GM08714 (cell line): Measurements from ENCODE around the gene SIGLEC8.
"Not testable (repeated sequence)": the region's sequence is repeated elsewhere in the genome, so short reads cannot be mapped to it uniquely, and the experiment has no call there.

ENCODE experiments used
- H3K4me3 ChIP-seq: fragments of 200-500 bp; sonication (Bioruptor generic); 2 replicates; pipeline ENCODE4 v1.5.1; 2014; ENCODE audit warnings: mild to moderate bottlenecking, low read length, inconsistent platforms
- ZNF274 ChIP-seq: IDR thresholded peaks from 2 replicates; pipeline ENCODE4 v1.6.1; 2012; ENCODE audit warnings: mild to moderate bottlenecking, low read depth, low read length

Gene SIGLEC8

GRCh38 chr19:51480590-51480989 lies 22.3 kb upstream of the SIGLEC8 start:
- no peak for TF ChIP-seq ZNF274
- no peak overlapping the region for H3K4me3 ChIP-seq

- no peak for TF ChIP-seq ZNF274
- H3K4me3 ChIP-seq = no peak overlapping the region
Observed at GRCh38 chr19:51479531-51480331, 21.5 kb upstream of the SIGLEC8 start.

DNA sequence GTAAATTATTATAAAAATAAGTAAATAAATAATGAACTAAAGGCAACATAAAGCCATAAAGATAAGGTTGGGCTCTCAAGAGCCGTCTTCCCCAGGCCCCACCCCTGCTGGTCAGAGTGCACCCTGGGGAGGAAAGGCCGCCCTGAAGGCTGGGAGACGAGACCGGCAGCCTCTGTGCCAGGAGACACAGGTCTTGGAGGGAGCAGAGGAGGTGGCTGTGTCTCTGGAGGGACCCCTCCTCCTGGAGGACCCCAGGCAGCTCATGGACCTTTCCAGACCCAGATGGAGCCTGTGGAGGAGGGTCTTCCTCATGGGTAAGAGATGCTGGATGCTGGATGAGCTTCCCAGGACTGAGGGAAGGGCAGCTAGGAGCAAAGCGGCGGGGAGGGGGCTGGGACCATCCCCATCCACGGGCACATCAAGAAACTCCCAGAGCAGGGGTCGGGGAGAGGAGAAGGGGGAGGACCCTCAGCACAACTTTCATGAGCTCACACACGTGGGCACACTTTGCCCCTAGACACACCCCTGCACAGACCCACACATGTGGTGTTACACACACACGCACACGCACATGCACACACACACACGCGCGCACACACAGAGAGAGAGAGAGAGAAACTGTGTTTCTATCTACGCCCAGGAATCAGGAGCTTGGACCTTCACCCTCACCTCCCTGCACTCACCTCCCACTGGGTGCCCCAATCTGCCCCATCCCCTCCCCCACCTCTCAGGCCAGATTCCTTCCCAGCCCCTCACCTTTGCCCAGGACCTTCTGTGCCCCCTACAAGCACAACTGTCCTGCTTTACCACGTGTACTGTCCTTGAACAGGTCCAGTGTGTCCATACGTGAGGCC lies 20.4 kb upstream of the SIGLEC8 start, which contains the start of gene CEACAM18:
TSS of gene CEACAM18 (plus strand) at position 159 of the 854 bp plus-strand sequence.
- H3K4me3 ChIP-seq = no peak within 1 kb of the TSS
- TF ChIP-seq ZNF274 = no peak

DNA sequence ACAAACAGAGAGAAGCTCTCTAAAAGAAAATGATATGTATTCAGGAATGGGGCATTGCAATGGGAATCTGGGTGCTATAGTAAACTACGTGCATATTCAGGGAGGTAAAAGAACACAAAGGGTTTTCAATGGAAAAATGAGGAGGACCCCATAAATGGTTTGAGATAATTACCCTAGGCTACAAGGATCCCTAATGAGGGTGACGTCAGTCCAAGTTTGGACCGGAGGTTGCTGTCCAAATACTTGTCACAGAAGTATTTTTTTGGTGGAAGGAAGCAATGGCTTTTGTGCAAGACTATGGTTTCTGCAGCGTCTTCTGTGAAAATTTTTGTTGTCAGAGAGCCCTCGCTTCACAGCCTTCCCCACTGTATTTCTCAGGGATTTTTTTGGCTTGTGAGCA lies 19.1 kb upstream of the SIGLEC8 start:
- no peak for TF ChIP-seq ZNF274
- H3K4me3 ChIP-seq = no peak overlapping the region

DNA sequence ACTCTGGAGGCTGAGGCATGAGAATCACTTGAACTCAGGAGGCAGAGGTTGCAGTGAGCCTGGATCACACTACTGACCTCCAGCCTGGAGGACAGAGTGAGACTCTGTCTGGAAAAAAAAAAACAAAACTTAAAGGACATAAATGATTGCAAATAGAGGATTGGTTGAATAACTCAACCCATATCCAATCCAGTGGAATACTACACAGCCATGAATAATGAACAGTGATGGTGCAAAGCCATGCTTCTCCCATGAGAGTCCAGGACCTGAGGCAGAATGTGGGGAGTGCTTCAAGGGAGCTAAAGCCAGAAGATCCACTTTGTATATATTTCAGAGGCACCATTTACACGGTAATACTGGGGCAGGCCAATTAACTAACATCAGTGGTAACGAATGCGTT lies 17.9 kb upstream of the SIGLEC8 start:
- no peak overlapping the region for H3K4me3 ChIP-seq
- TF ChIP-seq ZNF274 = no peak

DNA sequence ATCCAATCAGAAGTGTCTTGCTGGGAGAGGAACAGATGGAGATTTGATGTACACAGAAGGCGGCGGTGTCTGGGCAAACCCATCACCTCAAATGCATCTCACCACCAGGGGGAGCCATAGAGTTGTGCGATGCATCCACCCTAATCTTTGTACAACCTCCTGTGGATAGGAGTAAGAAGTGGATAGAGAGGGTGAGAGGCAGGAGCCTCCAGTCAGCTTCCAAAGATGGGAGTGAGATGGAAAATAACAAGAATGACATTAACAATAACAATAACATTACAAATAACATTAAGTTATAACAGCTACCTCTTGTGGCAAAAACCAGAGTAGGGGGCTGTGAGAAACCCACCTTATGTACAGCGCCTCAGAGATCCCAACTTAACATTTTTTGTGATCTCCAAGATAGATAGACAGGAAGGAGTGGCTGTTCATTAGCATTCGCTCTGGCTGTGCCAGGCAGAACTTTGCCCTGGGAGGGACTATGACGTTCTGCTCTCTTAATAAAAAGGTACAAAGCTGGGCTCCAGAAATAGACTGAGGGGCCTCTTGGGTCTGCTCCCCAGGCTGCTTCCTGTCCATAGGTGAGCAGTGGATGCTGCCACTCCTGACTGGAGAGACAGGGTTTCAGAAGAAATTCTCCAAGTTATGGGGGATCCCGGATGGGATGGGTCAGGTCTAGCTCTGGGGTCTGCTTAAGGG lies 14.9 kb upstream of the SIGLEC8 start:
- no peak for TF ChIP-seq ZNF274
- H3K4me3 ChIP-seq = no peak overlapping the region

- TF ChIP-seq ZNF274 = no peak
- H3K4me3 ChIP-seq = no peak overlapping the region
Observed at GRCh38 chr19:51472607-51473006, 14.4 kb upstream of the SIGLEC8 start.

- TF ChIP-seq ZNF274 = no peak
- H3K4me3 ChIP-seq = no peak overlapping the region
Observed at GRCh38 chr19:51471527-51471926, 13.3 kb upstream of the SIGLEC8 start.

GRCh38 chr19:51470966-51471365 lies 12.7 kb upstream of the SIGLEC8 start:
- H3K4me3 ChIP-seq = no peak overlapping the region
- no peak for TF ChIP-seq ZNF274

DNA sequence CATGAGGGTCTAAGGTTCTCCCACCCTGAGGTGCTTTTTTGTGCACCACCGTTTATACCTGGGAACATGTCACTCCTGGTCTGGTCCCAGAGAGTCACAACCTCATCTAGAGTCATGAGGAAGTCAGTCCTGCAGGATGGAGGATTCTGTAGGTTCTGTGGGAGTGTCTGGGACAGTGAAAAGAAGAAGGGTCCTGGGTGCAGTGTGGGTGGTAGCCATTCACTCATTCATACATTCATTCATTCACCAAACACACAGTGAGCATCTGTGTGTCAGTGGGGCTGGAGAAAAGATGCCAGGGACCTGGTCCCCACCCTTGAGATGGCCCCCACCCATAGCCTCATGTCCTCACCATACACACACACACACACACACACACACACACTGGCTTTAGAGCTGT lies 11.4 kb upstream of the SIGLEC8 start:
- no peak for TF ChIP-seq ZNF274
- H3K4me3 ChIP-seq = no peak overlapping the region

DNA sequence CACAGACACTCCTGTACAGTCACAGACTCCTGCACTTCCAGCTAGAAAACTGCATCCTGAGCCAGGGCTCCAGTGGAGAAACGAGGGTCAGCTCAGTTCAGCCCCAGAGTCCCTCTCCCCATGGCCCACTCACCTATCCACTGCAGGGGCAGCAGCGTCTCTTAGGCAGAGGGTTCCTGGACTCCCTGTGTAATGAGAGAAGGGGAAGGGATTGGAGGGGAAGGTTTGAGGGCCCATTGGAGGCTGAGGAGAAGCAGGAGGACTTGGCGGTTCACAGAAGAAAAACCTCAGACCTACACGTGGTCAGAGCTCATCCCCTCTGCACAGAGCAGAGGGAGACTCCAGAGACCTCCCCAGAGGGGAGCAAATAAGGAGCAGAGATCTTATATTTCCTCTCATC lies 10.9 kb upstream of the SIGLEC8 start:
- no peak overlapping the region for H3K4me3 ChIP-seq

GRCh38 chr19:51468545-51468920 lies 10.3 kb upstream of the SIGLEC8 start:
- no peak overlapping the region for H3K4me3 ChIP-seq
- no peak for TF ChIP-seq ZNF274

More for the DNA sequence above, 10.9 kb upstream of the SIGLEC8 start:
- no peak for TF ChIP-seq ZNF274

GRCh38 chr19:51467864-51468544 lies 9.8 kb upstream of the SIGLEC8 start:
- H3K4me3 ChIP-seq = no peak overlapping the region
- no peak for TF ChIP-seq ZNF274

DNA sequence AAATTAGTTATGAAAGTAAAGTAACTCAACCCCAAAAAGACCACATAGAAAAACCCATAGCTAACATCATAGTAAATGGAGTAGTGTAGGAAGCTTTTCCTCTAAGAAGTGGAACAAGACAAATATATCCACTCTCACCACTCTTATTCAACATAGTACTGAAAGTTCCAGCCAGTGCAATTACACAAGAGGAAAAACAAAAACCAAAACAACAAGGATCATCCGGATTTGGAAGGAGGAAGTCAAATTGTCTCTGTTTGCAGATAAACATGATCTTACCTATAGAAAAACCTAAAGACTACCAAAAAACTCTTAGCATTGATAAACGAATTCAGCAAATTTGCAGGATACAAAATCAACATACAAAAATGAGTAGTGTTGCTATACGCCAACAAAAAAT lies 8.5 kb upstream of the SIGLEC8 start:
- no peak overlapping the region for H3K4me3 ChIP-seq
- no peak for TF ChIP-seq ZNF274

- not testable (repeated sequence) for H3K4me3 ChIP-seq
Observed at GRCh38 chr19:51463976-51464581, 5.8 kb upstream of the SIGLEC8 start.
